GM12892 (cell line): ENCODE results near the gene TAF8.

Experiments
- POLR2A ChIP-seq: IDR thresholded peaks from 2 replicates; pipeline ENCODE4 v1.6.1; 2011; ENCODE audit warnings: low read depth, low read length, control low read depth
- POLR2AphosphoS5 ChIP-seq: IDR thresholded peaks from 2 replicates; pipeline ENCODE4 v1.6.1; 2011; ENCODE audit warnings: low read depth, low read length, control low read depth

- TF ChIP-seq POLR2A (peak; percentile 100), POLR2AphosphoS5 (peak; percentile 91)
Observed at GRCh38 chr6:42050297-42051267, at the start of gene TAF8.
